Motor neuron (in vitro differentiated cells): ENCODE measurements around the gene ZNF362. TPM values are rescaled to one million over a fixed set of nuclear protein-coding genes. Genes with fewer than 3 reads are reported as not detected.
A peak's percentile ranks its signal among the peaks of the same experiment; 100 is the strongest.

Experiments used
- ATAC-seq, 8 experiments: fragments of 200-7000 bp; cut with Tn5 transposase; replicated peaks in 6 of 8; 2 replicates each; pipeline ENCODE4 v1.8.0; 2021; ENCODE audit warnings: mild to moderate bottlenecking in 8 of 8, moderate library complexity in 8 of 8
- H3K27ac ChIP-seq, 2 donors: fragments of 250-450 bp; sonication (Bioruptor Pico); 2 replicates each; pipeline ENCODE4 v1.9.0; 2021; ENCODE audit warnings: antibody characterized with exemption in 2 of 2, mild to moderate bottlenecking in 2 of 2, moderate library complexity in 1 of 2
- H3K4me1 ChIP-seq, 2 donors: fragments of 250-450 bp; sonication (Bioruptor Pico); replicated peaks in 1 of 2; 2 replicates each; pipeline ENCODE4 v1.6.1; 2021; ENCODE audit warnings: antibody characterized with exemption in 2 of 2, mild to moderate bottlenecking in 2 of 2, moderate library complexity in 1 of 2
- H3K4me3 ChIP-seq, 5 donors: fragments of 250-450 bp; sonication (Bioruptor Pico); 2 replicates each; pipeline ENCODE4 v1.9.0; 2021; ENCODE audit warnings: antibody characterized with exemption in 5 of 5, mild to moderate bottlenecking in 5 of 5, moderate library complexity in 4 of 5
- WGBS, 10 experiments: fragments of 450-650 bp; shearing (Covaris generic); methylation state at CpG; one replicate each; pipeline ENCODE4 v1.0.0; 2022; 5-methylcytosine and 5-hydroxymethylcytosine counted together
- in situ Hi-C, 9 experiments: fragments of 400-800 bp; cut with MboI; loops; one replicate each; pipeline ENCODE4 v1.15.0; 2021; ENCODE audit warnings: low sequenced_read_pairs in 9 of 9, low pct_unique_long_range_greater_than_20kb in 2 of 9; ENCODE audit not compliant: unreplicated experiment in 9 of 9
- total RNA-seq, 8 experiments: library from RNA; unstranded; fragments of 300-600 nt; gene quantifications; 2 replicates each; pipeline versions ENCODE4 v1.2.3 to v1.2.4, GENCODE V29; 2022

Gene ZNF362
- total RNA-seq, 8 experiments from 2014 or later = 4.4 to 31.7 (median 25.3) TPM

GRCh38 chr1:33296082-33296458, 39.8 kb downstream of the ZNF362 start:
- H3K4me3 ChIP-seq = no peak overlapping the region
- WGBS, 10 experiments = 55 to 100% (median 86%) methylated on average over 1 to 9 of the region's 9 CpGs; no CpG with 5 or more reads in 3 of the 10 experiments
- ATAC-seq = no peak
- no peak overlapping the region for H3K27ac ChIP-seq
- in situ Hi-C loops = loop anchor here in 4 of 9 experiments (25.0 kb wide), 1 partner anchor 166 kb away; the partner anchor contains the start of gene ZSCAN20 (in 4 of the 4)
- H3K4me1 ChIP-seq = no peaks in the 10 kb centered on the region

- H3K27ac ChIP-seq = no peak overlapping the region
Observed at GRCh38 chr1:33296824-33297223, 40.5 kb downstream of the ZNF362 start.

GRCh38 chr1:33297911-33298622, 41.8 kb downstream of the ZNF362 start:
- 82 to 100% (median 98%) methylated on average over 1 to 4 of the region's 4 CpGs; no CpG with 5 or more reads in 2 of the 10 experiments for WGBS, 10 experiments

More at GRCh38 chr1:33296824-33297223, 40.5 kb downstream of the ZNF362 start:
- no peak overlapping the region for H3K4me3 ChIP-seq
- no peak for ATAC-seq
- in situ Hi-C loops = loop anchor here in 4 of 9 experiments (25.0 kb wide), 1 partner anchor 165 kb away; the partner anchor contains the start of gene ZSCAN20 (in 4 of the 4)
- no peaks in the 10 kb centered on the region for H3K4me1 ChIP-seq
- WGBS, 10 experiments = 63 to 100% (median 90%) methylated on average over 1 to 4 of the region's 4 CpGs; no CpG with 5 or more reads in 3 of the 10 experiments

GRCh38 chr1:33298623-33299277, 42.5 kb downstream of the ZNF362 start:
- Histone ChIP-seq H3K4me3 (no peak overlapping the region), H3K27ac (no peak overlapping the region), H3K4me1 (no peaks in the 10 kb centered on the region)
- in situ Hi-C loops = loop anchor here in 4 of 9 experiments (25.0 kb wide), 1 partner anchor 164 kb away; the partner anchor contains the start of gene ZSCAN20 (in 4 of the 4)
- WGBS, 10 experiments = 20 to 100% (median 88%) methylated on average over 1 to 13 of the region's 18 CpGs; no CpG with 5 or more reads in 2 of the 10 experiments
- ATAC-seq = peak in 5 of 8 experiments; percentile 21 to 89 (median 82)

More at GRCh38 chr1:33297911-33298622, 41.8 kb downstream of the ZNF362 start:
- H3K4me1 ChIP-seq = no peaks in the 10 kb centered on the region
- no peak for ATAC-seq
- H3K4me3 ChIP-seq = no peak overlapping the region
- in situ Hi-C loops = loop anchor here in 4 of 9 experiments (25.0 kb wide), 1 partner anchor 164 kb away; the partner anchor contains the start of gene ZSCAN20 (in 4 of the 4)
- H3K27ac ChIP-seq = no peak overlapping the region

GRCh38 chr1:33299461-33300155, 43.3 kb downstream of the ZNF362 start:
- in situ Hi-C loops = loop anchor here in 4 of 9 experiments (25.0 kb wide), 1 partner anchor 163 kb away; the partner anchor contains the start of gene ZSCAN20 (in 4 of the 4)
- no peak overlapping the region for H3K4me3 ChIP-seq
- WGBS, 10 experiments = 67 to 100% (median 89%) methylated on average over 2 to 4 of the region's 15 CpGs; no CpG with 5 or more reads in 3 of the 10 experiments
- H3K27ac ChIP-seq = no peak overlapping the region
- H3K4me1 ChIP-seq = no peaks in the 10 kb centered on the region
- ATAC-seq = no peak

- Histone ChIP-seq H3K4me3 (no peak overlapping the region), H3K4me1 (no peaks in the 10 kb centered on the region), H3K27ac (no peak overlapping the region)
- peak in 3 of 8 experiments; percentile 41 to 50 (median 47) for ATAC-seq
- 56 to 91% (median 88%) methylated on average over 2 to 4 of the region's 5 CpGs; no CpG with 5 or more reads in 6 of the 10 experiments for WGBS, 10 experiments
- in situ Hi-C loops = no loop called here
Observed at GRCh38 chr1:33300673-33301072, 44.4 kb downstream of the ZNF362 start.

- in situ Hi-C loops = no loop called here
- Histone ChIP-seq H3K27ac (no peak overlapping the region), H3K4me3 (no peak overlapping the region), H3K4me1 (peaks cover 5 to 6% of the 10 kb centered on the region in 2 donors)
- ATAC-seq = peak in 2 of 8 experiments; percentile 19 to 25
- 79 to 100% (median 100%) methylated on average over 1 to 4 of the region's 4 CpGs; no CpG with 5 or more reads in 4 of the 10 experiments for WGBS, 10 experiments
Observed at GRCh38 chr1:33301273-33301984, 45.1 kb downstream of the ZNF362 start.

GRCh38 chr1:33302325-33302724, 46.0 kb downstream of the ZNF362 start:
- no peak for ATAC-seq
- Histone ChIP-seq H3K4me1 (peaks cover 7 to 11% of the 10 kb centered on the region in 2 donors), H3K27ac (no peak overlapping the region), H3K4me3 (no peak overlapping the region)
- WGBS, 10 experiments = 80 to 100% (median 90%) methylated on average over 1 of the region's 1 CpG; no CpG with 5 or more reads in 6 of the 10 experiments
- in situ Hi-C loops = no loop called here

- H3K4me3 ChIP-seq = no peak overlapping the region
- H3K4me1 ChIP-seq = peaks cover 7 to 11% of the 10 kb centered on the region in 2 donors
- in situ Hi-C loops = no loop called here
- ATAC-seq = no peak
- 63 to 100% (median 96%) methylated on average over 1 to 5 of the region's 5 CpGs; no CpG with 5 or more reads in 3 of the 10 experiments for WGBS, 10 experiments
- H3K27ac ChIP-seq = no peak overlapping the region
Observed at GRCh38 chr1:33305016-33305415, 48.7 kb downstream of the ZNF362 start.

- in situ Hi-C loops = no loop called here
- ATAC-seq = peak in 4 of 8 experiments; percentile 28 to 76 (median 61)
- no peak overlapping the region for H3K4me3 ChIP-seq
- 59 to 93% (median 79%) methylated on average over 2 to 17 of the region's 20 CpGs; no CpG with 5 or more reads in 1 of the 10 experiments for WGBS, 10 experiments
- peaks cover 7 to 11% of the 10 kb centered on the region in 2 donors for H3K4me1 ChIP-seq
- H3K27ac ChIP-seq = no peak overlapping the region
Observed at GRCh38 chr1:33305816-33306652, 49.7 kb downstream of the ZNF362 start.
